IPS-20b (cell line): ENCODE results near the gene TAF9.
"Not testable (repeated sequence)": the region's sequence is repeated elsewhere in the genome, so short reads cannot be mapped to it uniquely, and the experiment has no call there.

Experiments used
- H3K27ac ChIP-seq: one replicate; pipeline ENCODE4 v1.5.1; 2013; ENCODE audit warnings: low read length
- H3K27me3 ChIP-seq: 2 replicates; pipeline ENCODE4 v1.6.1; 2013; ENCODE audit warnings: mild to moderate bottlenecking, low read length, inconsistent platforms; ENCODE audit not compliant: insufficient read depth
- H3K36me3 ChIP-seq: 2 replicates; pipeline ENCODE4 v1.6.1; 2013; ENCODE audit warnings: low read depth, mild to moderate bottlenecking, inconsistent platforms, low read length, moderate library complexity; ENCODE audit not compliant: insufficient read depth
- H3K4me1 ChIP-seq: 2 replicates; pipeline ENCODE4 v1.6.1; 2013; ENCODE audit warnings: mild to moderate bottlenecking, control low read depth, inconsistent platforms, low read length, moderate library complexity; ENCODE audit not compliant: insufficient read depth
- H3K4me3 ChIP-seq: 2 replicates; pipeline ENCODE4 v1.5.1; 2013; ENCODE audit warnings: mild to moderate bottlenecking, low read length, inconsistent platforms
- H3K9ac ChIP-seq: 2 replicates; pipeline ENCODE4 v1.6.1; 2013; ENCODE audit warnings: low read depth, mild to moderate bottlenecking, inconsistent platforms, low read length, moderate library complexity
- H3K9me3 ChIP-seq: 2 replicates; pipeline ENCODE4 v1.6.1; 2013; ENCODE audit warnings: mild to moderate bottlenecking, low read depth, low read length, inconsistent platforms; ENCODE audit not compliant: insufficient read depth

TAF9 gene

GRCh38 chr5:69369340-69370121 lies at the start of gene TAF9, which contains the start of the genes AK6 and RAD17:
TAF9 (minus strand) TSS chr5:69369520; CDS start chr5:69365737, 3,783 bp downstream.
AK6 (minus strand) TSS chr5:69369520; CDS start chr5:69369490, 30 bp downstream.
RAD17 (plus strand) TSS chr5:69369818; CDS start chr5:69372209, 2,391 bp downstream.
- no peaks in the 10 kb centered on the region for H3K4me1 ChIP-seq
- H3K27me3 ChIP-seq: no peaks in the 10 kb centered on the region
- no peaks in the 10 kb centered on the region for H3K9me3 ChIP-seq
- H3K36me3 ChIP-seq: peaks cover 35% of the 10 kb centered on the region
- H3K4me3 ChIP-seq: peak within 1 kb of the TSS; percentile 98
- H3K9ac ChIP-seq: peak within 1 kb of the TSS; percentile 98
- peak within 1 kb of the TSS; percentile 93 for H3K27ac ChIP-seq

- Histone ChIP-seq H3K4me1 (peaks cover 3% of the 10 kb centered on the region; the same call in 1 of the 2 replicates), H3K27ac (no peak overlapping the region), H3K4me3 (no peak overlapping the region), H3K9me3 (no peaks in the 10 kb centered on the region), H3K9ac (no peak overlapping the region), H3K36me3 (peaks cover 27% of the 10 kb centered on the region), H3K27me3 (peaks cover 12% of the 10 kb centered on the region; the same call in 1 of the 2 replicates)
Observed at GRCh38 chr5:69418554-69418953, 49.2 kb upstream of the TAF9 start.

GRCh38 chr5:69416699-69417098 lies 47.4 kb upstream of the TAF9 start:
- Histone ChIP-seq H3K4me3 (peak overlapping the region; percentile 79), H3K4me1 (peaks cover 3% of the 10 kb centered on the region; the same call in 1 of the 2 replicates), H3K27me3 (peaks cover 12% of the 10 kb centered on the region; the same call in 1 of the 2 replicates), H3K36me3 (peaks cover 28% of the 10 kb centered on the region), H3K9ac (no peak overlapping the region), H3K27ac (no peak overlapping the region), H3K9me3 (no peaks in the 10 kb centered on the region)

DNA sequence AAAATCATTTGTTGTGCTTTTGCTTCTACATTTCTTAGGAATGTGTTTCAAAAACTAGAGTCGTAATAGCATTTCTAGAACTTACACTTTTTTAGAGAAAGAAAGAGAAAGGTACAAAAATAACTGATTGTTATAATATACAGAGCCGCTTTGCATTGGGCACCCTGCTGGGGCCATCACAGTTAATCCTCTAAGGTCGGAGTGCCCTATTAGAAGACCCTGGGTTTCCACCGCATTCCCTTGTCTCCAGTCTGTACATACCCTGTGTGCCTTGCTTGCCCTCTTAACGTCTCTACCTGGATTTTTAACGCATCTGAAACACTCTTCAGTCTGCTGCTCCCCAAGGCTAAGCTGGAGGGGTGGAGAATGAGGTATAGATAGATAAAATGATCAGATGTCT lies 46.9 kb upstream of the TAF9 start:
- Histone ChIP-seq H3K36me3 (peaks cover 33% of the 10 kb centered on the region), H3K4me3 (peak overlapping the region; percentile 79), H3K4me1 (peaks cover 3% of the 10 kb centered on the region; the same call in 1 of the 2 replicates), H3K27me3 (peaks cover 12% of the 10 kb centered on the region; the same call in 1 of the 2 replicates), H3K9me3 (no peaks in the 10 kb centered on the region), H3K9ac (peak overlapping the region; percentile 92; the same call in 1 of the 2 replicates), H3K27ac (no peak overlapping the region)

DNA sequence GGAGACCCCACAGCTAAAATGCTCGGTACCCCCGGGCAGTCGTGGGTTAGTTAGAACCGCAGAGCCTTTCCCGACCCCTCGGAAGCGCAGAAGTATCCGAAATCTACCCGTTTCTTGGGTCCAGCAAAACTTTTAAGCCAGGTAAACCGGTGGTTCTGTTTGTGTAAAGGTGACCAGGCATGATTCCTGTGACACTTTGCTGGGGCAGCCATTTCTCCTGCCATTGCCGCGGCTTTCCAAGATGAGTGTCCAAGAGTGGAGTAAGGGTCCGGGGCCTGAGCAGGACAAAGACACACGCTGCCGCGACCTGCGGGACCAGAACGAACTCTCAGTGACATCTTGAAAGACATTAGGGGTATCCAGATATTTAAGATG lies 46.3 kb upstream of the TAF9 start:
- peaks cover 32% of the 10 kb centered on the region for H3K36me3 ChIP-seq
- H3K9me3 ChIP-seq: no peaks in the 10 kb centered on the region
- H3K27ac ChIP-seq: no peak overlapping the region
- peaks cover 12% of the 10 kb centered on the region; the same call in 1 of the 2 replicates for H3K27me3 ChIP-seq
- peak overlapping the region; percentile 92 for H3K9ac ChIP-seq
- H3K4me1 ChIP-seq: peaks cover 3% of the 10 kb centered on the region; the same call in 1 of the 2 replicates
- peak overlapping the region; percentile 79 for H3K4me3 ChIP-seq

DNA sequence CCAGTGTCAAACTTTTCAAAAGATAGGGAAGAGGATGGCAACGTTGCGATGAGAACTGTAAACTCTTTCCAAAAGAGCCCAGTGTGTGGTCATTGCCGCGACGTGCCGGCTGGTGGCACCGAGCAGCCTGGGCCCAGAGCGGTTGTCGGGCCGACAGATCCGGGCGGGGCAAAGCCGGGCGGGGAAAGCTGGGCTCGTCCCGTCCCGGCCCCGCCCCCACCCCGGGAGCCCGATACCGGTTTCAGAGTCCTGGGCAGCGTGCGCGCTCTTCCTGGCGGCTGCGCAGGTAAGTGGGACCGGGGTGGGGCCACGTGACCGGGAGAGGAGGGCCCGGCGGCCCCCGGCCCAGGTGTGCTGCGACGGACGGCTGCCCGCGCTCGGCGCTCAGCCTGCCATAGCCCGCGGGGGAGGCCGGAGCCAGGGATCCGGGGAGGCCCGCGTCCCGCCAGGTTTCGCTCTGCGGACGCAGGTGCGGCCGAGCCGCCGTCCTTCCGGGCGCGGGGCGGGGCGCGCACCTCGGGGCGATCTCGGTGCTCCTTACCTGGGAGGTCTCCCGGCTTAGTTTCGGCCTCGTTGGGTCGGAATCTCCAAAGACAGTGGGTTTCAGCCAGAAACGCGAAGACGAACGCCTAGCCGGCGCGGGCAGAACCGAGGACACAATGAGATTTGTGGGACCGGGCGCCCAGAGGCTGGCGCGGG lies 45.7 kb upstream of the TAF9 start, which contains the start of gene MARVELD2:
TSS of gene MARVELD2 (plus strand) at position 232 of the 699 bp plus-strand sequence. CDS start 4,270 bp downstream, outside the sequence.
- H3K9ac ChIP-seq: peak within 1 kb of the TSS; percentile 92
- no peaks in the 10 kb centered on the region for H3K9me3 ChIP-seq
- H3K27ac ChIP-seq: no peak within 1 kb of the TSS
- H3K36me3 ChIP-seq: peaks cover 32% of the 10 kb centered on the region
- peaks cover 12% of the 10 kb centered on the region; the same call in 1 of the 2 replicates for H3K27me3 ChIP-seq
- peaks cover 3% of the 10 kb centered on the region; the same call in 1 of the 2 replicates for H3K4me1 ChIP-seq
- H3K4me3 ChIP-seq: peak within 1 kb of the TSS; percentile 79

DNA sequence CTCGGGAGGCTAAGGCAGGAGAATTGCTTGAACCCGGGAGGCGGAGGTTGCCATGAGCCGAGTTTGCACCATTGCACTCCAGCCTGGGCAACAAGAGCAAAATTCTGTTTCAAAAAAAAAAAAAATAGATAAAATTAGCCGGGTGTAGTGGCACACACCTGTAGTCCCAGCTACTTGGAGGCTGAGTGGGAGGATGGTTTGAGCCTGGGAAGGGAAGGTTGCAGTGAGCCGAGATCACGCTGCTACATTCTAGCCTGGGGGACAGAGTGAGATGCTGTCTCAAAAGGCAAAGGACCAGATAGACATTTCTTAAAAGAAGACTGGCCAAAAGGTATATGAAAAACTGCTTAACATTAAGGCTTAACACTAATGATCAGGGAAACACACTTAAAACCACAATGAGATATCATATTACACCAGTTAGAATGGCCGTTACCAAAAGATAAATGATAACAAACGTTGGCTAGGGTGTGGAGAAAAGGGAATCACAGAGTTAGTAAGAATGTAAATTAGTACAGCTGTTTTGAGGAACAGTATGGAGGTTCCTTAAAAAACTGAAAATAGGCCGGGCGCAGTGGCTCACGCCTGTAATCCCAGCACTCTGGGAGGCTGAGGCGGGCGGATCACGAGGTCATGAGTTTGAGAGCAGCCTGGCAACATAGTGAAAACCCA lies 35.5 kb upstream of the TAF9 start:
- peaks cover 44% of the 10 kb centered on the region for H3K36me3 ChIP-seq
- no peaks in the 10 kb centered on the region for H3K4me1 ChIP-seq
- no peaks in the 10 kb centered on the region for H3K9me3 ChIP-seq
- no peak overlapping the region for H3K4me3 ChIP-seq
- H3K9ac ChIP-seq: no peak overlapping the region
- no peaks in the 10 kb centered on the region for H3K27me3 ChIP-seq
- H3K27ac ChIP-seq: no peak overlapping the region

DNA sequence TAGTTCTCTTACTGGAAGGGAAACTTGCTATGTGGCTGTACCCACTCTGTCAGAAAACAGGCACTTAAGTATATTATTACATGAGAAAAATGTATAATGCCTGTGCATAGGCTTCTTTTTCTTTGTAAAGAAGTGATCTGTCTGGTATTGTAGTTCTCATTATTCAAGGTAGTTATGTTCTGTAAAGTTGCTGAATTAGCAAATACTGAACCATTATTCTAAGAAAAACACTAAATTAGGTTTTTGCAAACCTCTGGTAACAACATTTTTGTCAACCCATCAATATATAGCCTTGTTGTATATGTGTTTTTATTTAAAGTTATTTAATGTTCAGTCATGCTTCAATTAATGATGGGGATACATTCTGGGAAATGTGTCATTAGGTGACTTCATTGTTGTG lies 9.1 kb upstream of the TAF9 start:
- Histone ChIP-seq H3K36me3 (peaks cover 74% of the 10 kb centered on the region), H3K9ac (no peak overlapping the region), H3K4me3 (no peak overlapping the region), H3K27me3 (no peaks in the 10 kb centered on the region), H3K27ac (no peak overlapping the region), H3K4me1 (no peaks in the 10 kb centered on the region), H3K9me3 (no peaks in the 10 kb centered on the region)

DNA sequence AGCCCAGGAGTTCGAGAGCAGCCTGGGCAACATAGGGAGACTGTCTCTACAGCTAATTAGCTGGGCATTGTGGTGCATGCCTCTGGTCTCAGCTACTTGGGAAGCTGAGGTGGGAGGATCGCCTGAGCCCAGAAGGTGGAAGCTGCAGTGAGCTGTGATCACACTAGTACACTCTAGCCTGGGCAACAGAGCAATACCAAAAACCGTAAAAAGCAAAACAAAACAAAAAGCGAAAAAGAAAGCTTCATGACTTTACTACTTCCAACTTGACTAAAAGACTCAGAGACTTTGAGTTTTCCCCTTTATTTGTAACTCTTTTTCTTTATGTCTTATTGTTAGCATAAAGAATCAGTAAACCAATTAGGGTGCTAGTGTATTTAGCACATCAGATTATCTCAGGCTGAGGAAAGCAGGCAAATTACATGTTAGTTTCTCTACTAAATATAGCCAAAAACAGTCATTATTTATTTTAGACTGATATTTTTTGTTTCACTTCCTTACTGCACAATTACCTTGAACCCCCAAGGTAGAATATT lies 5.7 kb upstream of the TAF9 start:
- Histone ChIP-seq H3K27me3 (no peaks in the 10 kb centered on the region), H3K27ac (no peak overlapping the region), H3K4me1 (no peaks in the 10 kb centered on the region), H3K9me3 (no peaks in the 10 kb centered on the region), H3K9ac (no peak overlapping the region), H3K4me3 (no peak overlapping the region), H3K36me3 (peaks cover 46% of the 10 kb centered on the region)

- no peak overlapping the region for H3K4me3 ChIP-seq
- no peaks in the 10 kb centered on the region for H3K27me3 ChIP-seq
- H3K27ac ChIP-seq: no peak overlapping the region
- peaks cover 28% of the 10 kb centered on the region for H3K36me3 ChIP-seq
- H3K9me3 ChIP-seq: no peaks in the 10 kb centered on the region
- H3K9ac ChIP-seq: no peak overlapping the region
- no peaks in the 10 kb centered on the region for H3K4me1 ChIP-seq
Observed at GRCh38 chr5:69372394-69372793, 3.1 kb upstream of the TAF9 start.

GRCh38 chr5:69370335-69370734 lies 1.0 kb upstream of the TAF9 start:
- Histone ChIP-seq H3K36me3 (peaks cover 34% of the 10 kb centered on the region), H3K9ac (peak overlapping the region; percentile 98; the same call in 1 of the 2 replicates), H3K4me3 (peak overlapping the region; percentile 98)
- not testable (repeated sequence) for H3K4me1 ChIP-seq, H3K9me3 ChIP-seq, H3K27ac ChIP-seq, H3K27me3 ChIP-seq
